Osteoblast (primary cell): Measurements from ENCODE around the gene RERG. TPM values are rescaled to one million over a fixed set of nuclear protein-coding genes. Genes with fewer than 3 reads are reported as not detected.

Experiments
- DNase-seq: peaks from one replicate; pipeline ENCODE4 v3.0.0; 2011; ENCODE audit warnings: low spot score, mixed read lengths; ENCODE audit not compliant: insufficient read length; ENCODE audit errors: missing footprints
- H2AFZ ChIP-seq: 2 replicates; pipeline ENCODE4 v1.6.0; 2011; ENCODE audit warnings: mild to moderate bottlenecking, low read length
- H3K27ac ChIP-seq: 2 replicates; pipeline ENCODE4 v1.5.1; 2011; ENCODE audit warnings: mild to moderate bottlenecking, low read depth, low read length, moderate library complexity
- H3K27me3 ChIP-seq: 2 replicates; pipeline ENCODE4 v1.6.0; 2012; ENCODE audit warnings: mild to moderate bottlenecking, control low read depth, inconsistent platforms, low read length, moderate library complexity; ENCODE audit not compliant: insufficient read depth
- H3K36me3 ChIP-seq: 2 replicates; pipeline ENCODE4 v1.5.1; 2011; ENCODE audit warnings: mild to moderate bottlenecking, low read length, control low read depth, moderate library complexity; ENCODE audit not compliant: insufficient read depth
- H3K4me1 ChIP-seq: 2 replicates; pipeline ENCODE4 v1.5.1; 2011; ENCODE audit warnings: mild to moderate bottlenecking, low read length, control low read depth, moderate library complexity; ENCODE audit not compliant: insufficient read depth
- H3K4me2 ChIP-seq: 2 replicates; pipeline ENCODE4 v1.6.0; 2011; ENCODE audit warnings: mild to moderate bottlenecking, low read length; ENCODE audit not compliant: insufficient read depth
- H3K4me3 ChIP-seq: fragments of 200-600 bp; sonication (generic); 3 replicates; pipeline ENCODE4 v1.5.1; 2012; ENCODE audit warnings: mild to moderate bottlenecking, low read length, inconsistent platforms; ENCODE audit not compliant: insufficient read depth
- H3K79me2 ChIP-seq: 2 replicates; pipeline ENCODE4 v1.6.0; 2012; ENCODE audit warnings: mild to moderate bottlenecking, low read length, control low read depth, inconsistent platforms; ENCODE audit not compliant: insufficient read depth
- H3K9me3 ChIP-seq: 2 replicates; pipeline ENCODE4 v1.5.1; 2011; ENCODE audit warnings: low read depth, low read length, control low read depth
- H4K20me1 ChIP-seq: 2 replicates; pipeline ENCODE4 v1.6.0; 2012; ENCODE audit warnings: mild to moderate bottlenecking, low read length, control low read depth; ENCODE audit not compliant: insufficient read depth
- CTCF ChIP-seq: IDR thresholded peaks from 2 replicates; pipeline ENCODE4 v1.5.1; 2011; ENCODE audit warnings: mild to moderate bottlenecking, low read depth, low read length, moderate library complexity; ENCODE audit errors: extremely low read depth
- total RNA-seq: library from RNA; depleted of rRNA; stranded (reverse); fragments of >200 nt; gene quantifications from 2 replicates; pipeline ENCODE4 v1.2.3, GENCODE V29; 2012

RERG gene
- total RNA-seq, 1 donor = not detected

- Histone ChIP-seq H3K27ac (no peak overlapping the region), H2AFZ (no peak overlapping the region), H3K27me3 (no peaks in the 10 kb centered on the region), H3K4me2 (no peak overlapping the region), H4K20me1 (no peaks in the 10 kb centered on the region), H3K36me3 (no peaks in the 10 kb centered on the region), H3K9me3 (no peaks in the 10 kb centered on the region), H3K79me2 (no peaks in the 10 kb centered on the region), H3K4me1 (no peaks in the 10 kb centered on the region), H3K4me3 (no peak overlapping the region)
- TF ChIP-seq CTCF = no peak
- no peak for DNase-seq
Measured at GRCh38 chr12:15152868-15153267, 68.3 kb downstream of the RERG start.

GRCh38 chr12:15152456-15152855 is 68.8 kb downstream of the RERG start:
- TF ChIP-seq CTCF = peak; percentile 31
- Histone ChIP-seq H3K9me3 (no peaks in the 10 kb centered on the region), H3K4me1 (no peaks in the 10 kb centered on the region), H3K79me2 (no peaks in the 10 kb centered on the region), H3K4me3 (no peak overlapping the region), H3K27ac (no peak overlapping the region), H2AFZ (no peak overlapping the region), H3K27me3 (no peaks in the 10 kb centered on the region), H4K20me1 (no peaks in the 10 kb centered on the region), H3K36me3 (no peaks in the 10 kb centered on the region), H3K4me2 (no peak overlapping the region)
- no peak for DNase-seq

- TF ChIP-seq CTCF = peak; percentile 49
- no peaks in the 10 kb centered on the region for H3K9me3 ChIP-seq
- H3K79me2 ChIP-seq = no peaks in the 10 kb centered on the region
- H3K27me3 ChIP-seq = no peaks in the 10 kb centered on the region
- H3K4me2 ChIP-seq = no peak overlapping the region
- H3K4me3 ChIP-seq = no peak overlapping the region
- no peaks in the 10 kb centered on the region for H3K4me1 ChIP-seq
- no peaks in the 10 kb centered on the region for H3K36me3 ChIP-seq
- H2AFZ ChIP-seq = no peak overlapping the region
- H3K27ac ChIP-seq = no peak overlapping the region
- no peak for DNase-seq
- no peaks in the 10 kb centered on the region for H4K20me1 ChIP-seq
Measured at GRCh38 chr12:15151161-15152091, 69.8 kb downstream of the RERG start.

- H3K4me3 ChIP-seq = no peak overlapping the region
- DNase-seq = no peak
Measured at GRCh38 chr12:15146585-15146984, 74.6 kb downstream of the RERG start.

More at GRCh38 chr12:15146585-15146984, 74.6 kb downstream of the RERG start:
- H3K4me1 ChIP-seq = no peaks in the 10 kb centered on the region
- no peaks in the 10 kb centered on the region for H3K9me3 ChIP-seq
- no peak overlapping the region for H3K27ac ChIP-seq
- no peak overlapping the region for H3K4me2 ChIP-seq
- no peak overlapping the region for H2AFZ ChIP-seq
- no peak for TF ChIP-seq CTCF
- no peaks in the 10 kb centered on the region for H3K79me2 ChIP-seq
- no peaks in the 10 kb centered on the region for H3K27me3 ChIP-seq
- no peaks in the 10 kb centered on the region for H4K20me1 ChIP-seq
- no peaks in the 10 kb centered on the region for H3K36me3 ChIP-seq
